Thoracic aorta (tissue), 2 donors: ENCODE results near the gene DUSP8. TPM values are rescaled to one million over a fixed set of nuclear protein-coding genes. Genes with fewer than 3 reads are reported as not detected.

Experiments used
- ATAC-seq: fragments of 150-250 bp; one replicate; pipeline ENCODE4 v1.8.0; 2017; ENCODE audit warnings: low read depth; ENCODE audit not compliant: insufficient number of reproducible peaks, low FRiP score
- DNase-seq: peaks from one replicate; pipeline ENCODE4 v3.0.0-alpha.2; 2020; ENCODE audit warnings: low spot score
- H3K27ac ChIP-seq, 2 donors: fragments of 200-600 bp; sonication (generic); 1 replicate in 1 of 2; 2 replicates in 1 of 2; pipeline ENCODE4 v1.5.1; 2016; ENCODE audit warnings: mild to moderate bottlenecking in 2 of 2, moderate library complexity in 2 of 2
- H3K27me3 ChIP-seq: fragments of 200-600 bp; sonication (generic); replicated peaks from 2 replicates; pipeline ENCODE4 v1.6.0; 2016; ENCODE audit warnings: mild to moderate bottlenecking; ENCODE audit not compliant: insufficient read depth
- H3K36me3 ChIP-seq: fragments of 200-600 bp; sonication (generic); one replicate; pipeline ENCODE4 v1.5.1; 2016
- H3K4me1 ChIP-seq, 2 donors: fragments of 200-600 bp; sonication (generic); 1 replicate in 1 of 2; 2 replicates in 1 of 2; pipeline versions ENCODE4 v1.5.1 to v1.6.0; 2016; ENCODE audit warnings: low read depth in 2 of 2, mild to moderate bottlenecking in 1 of 2; ENCODE audit not compliant: control insufficient read depth in 1 of 2
- H3K4me3 ChIP-seq: fragments of 200-600 bp; sonication (generic); 2 replicates; pipeline ENCODE4 v1.5.1; 2016; ENCODE audit warnings: mild to moderate bottlenecking
- H3K9me3 ChIP-seq: fragments of 200-600 bp; sonication (generic); 2 replicates; pipeline ENCODE4 v1.5.1; 2016
- total RNA-seq, 2 donors: library from RNA; depleted of rRNA; stranded (reverse); fragments of >200 nt; gene quantifications; one replicate each; pipeline versions ENCODE4 v1.1.0 to v1.2.3, GENCODE V29; 2016
- TF ChIP-seq, protein P1 (sequence below): fragments of 200-600 bp; sonication (generic); IDR thresholded peaks from one replicate; pipeline ENCODE4 v1.5.1; 2019; ENCODE audit warnings: antibody characterized with exemption

DUSP8 gene
- total RNA-seq, 2 donors from 2014 or later, result 3.7 to 7.6 TPM

DNA sequence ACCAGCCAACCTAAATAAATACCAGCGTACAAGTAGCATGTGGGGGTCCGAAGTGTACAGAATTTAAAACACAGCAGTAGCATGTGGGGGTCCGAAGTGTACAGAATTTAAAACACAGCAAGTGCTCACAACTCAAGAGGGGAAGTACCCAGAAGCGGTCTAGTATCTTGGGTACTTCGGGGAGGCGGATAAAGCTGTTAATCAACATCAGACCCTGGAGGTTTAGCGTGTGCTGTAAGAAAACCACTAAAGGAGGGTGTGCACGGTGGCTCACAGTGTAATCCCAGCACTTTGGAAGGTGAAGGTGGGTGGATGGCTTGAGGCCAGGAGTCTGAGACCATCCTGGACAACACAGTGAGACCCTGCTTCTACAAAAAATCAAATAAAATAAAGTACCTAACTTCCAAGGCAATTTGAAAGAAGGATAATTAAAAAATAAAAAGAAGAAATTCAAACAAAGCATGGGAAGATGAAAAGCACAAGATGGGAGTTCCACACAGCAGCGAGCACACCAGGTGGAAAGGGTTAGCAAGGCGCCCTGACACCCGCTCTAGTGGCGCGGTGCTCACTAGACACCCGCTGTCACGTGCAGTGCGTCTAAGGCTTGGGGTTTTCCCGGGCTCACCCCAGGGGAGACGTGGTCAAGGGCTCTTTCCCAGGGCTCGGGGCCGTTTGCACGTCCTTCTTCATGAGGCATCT lies 50.5 kb downstream of the DUSP8 start:
- no peaks in the 10 kb centered on the region for H3K9me3 ChIP-seq
- ATAC-seq, result no peak
- H3K27ac ChIP-seq, result no peak overlapping the region
- H3K27me3 ChIP-seq, result no peaks in the 10 kb centered on the region
- no peaks in the 10 kb centered on the region for H3K36me3 ChIP-seq
- no peak for DNase-seq
- peaks cover 3 to 25% of the 10 kb centered on the region in 2 donors for H3K4me1 ChIP-seq
- H3K4me3 ChIP-seq, result no peak overlapping the region
- TF ChIP-seq, protein P1, sequence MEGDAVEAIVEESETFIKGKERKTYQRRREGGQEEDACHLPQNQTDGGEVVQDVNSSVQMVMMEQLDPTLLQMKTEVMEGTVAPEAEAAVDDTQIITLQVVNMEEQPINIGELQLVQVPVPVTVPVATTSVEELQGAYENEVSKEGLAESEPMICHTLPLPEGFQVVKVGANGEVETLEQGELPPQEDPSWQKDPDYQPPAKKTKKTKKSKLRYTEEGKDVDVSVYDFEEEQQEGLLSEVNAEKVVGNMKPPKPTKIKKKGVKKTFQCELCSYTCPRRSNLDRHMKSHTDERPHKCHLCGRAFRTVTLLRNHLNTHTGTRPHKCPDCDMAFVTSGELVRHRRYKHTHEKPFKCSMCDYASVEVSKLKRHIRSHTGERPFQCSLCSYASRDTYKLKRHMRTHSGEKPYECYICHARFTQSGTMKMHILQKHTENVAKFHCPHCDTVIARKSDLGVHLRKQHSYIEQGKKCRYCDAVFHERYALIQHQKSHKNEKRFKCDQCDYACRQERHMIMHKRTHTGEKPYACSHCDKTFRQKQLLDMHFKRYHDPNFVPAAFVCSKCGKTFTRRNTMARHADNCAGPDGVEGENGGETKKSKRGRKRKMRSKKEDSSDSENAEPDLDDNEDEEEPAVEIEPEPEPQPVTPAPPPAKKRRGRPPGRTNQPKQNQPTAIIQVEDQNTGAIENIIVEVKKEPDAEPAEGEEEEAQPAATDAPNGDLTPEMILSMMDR, result no peak

DNA sequence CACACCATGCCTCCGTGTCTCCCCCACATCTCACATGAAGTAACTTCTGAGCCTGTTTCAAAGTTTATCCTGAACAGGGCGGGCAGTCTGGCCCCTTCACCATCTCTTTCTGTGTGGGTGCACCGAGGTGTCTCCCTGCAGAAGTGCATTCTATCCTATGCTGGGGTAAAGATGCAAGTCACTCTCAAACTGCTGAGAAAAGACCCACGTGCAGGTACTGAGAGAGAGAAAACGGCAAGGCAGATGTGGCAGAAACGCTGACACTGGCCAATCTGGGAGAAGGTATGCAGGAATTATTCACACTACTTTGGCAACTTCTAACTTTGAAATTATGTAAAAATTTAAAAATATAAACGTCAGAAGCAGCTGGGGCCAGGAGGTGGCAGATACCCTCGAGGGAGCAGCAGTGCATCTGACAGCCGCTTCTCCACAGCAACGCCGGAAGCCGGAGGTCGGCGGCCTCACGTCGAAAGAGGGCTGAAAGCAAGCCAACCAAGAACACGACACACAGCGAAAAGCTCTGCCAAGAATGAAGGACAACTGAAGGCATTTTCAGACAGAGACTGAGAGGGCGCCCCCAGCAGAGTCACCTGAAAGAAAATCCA lies 51.3 kb downstream of the DUSP8 start:
- DNase-seq (no peak), ATAC-seq (no peak)
- Histone ChIP-seq H3K27me3 (no peaks in the 10 kb centered on the region), H3K4me3 (no peak overlapping the region), H3K9me3 (no peaks in the 10 kb centered on the region), H3K4me1 (peaks cover 9 to 29% of the 10 kb centered on the region in 2 donors), H3K36me3 (no peaks in the 10 kb centered on the region), H3K27ac (no peak overlapping the region)
- TF ChIP-seq, protein P1, result no peak

GRCh38 chr11:1520209-1520662 lies 51.8 kb downstream of the DUSP8 start:
- DNase-seq, result no peak
- Histone ChIP-seq H3K9me3 (no peaks in the 10 kb centered on the region), H3K4me3 (no peak overlapping the region), H3K27ac (no peak overlapping the region), H3K36me3 (no peaks in the 10 kb centered on the region), H3K4me1 (peaks cover 12 to 34% of the 10 kb centered on the region in 2 donors), H3K27me3 (no peaks in the 10 kb centered on the region)
- TF ChIP-seq, protein P1, result no peak
- ATAC-seq, result no peak

DNA sequence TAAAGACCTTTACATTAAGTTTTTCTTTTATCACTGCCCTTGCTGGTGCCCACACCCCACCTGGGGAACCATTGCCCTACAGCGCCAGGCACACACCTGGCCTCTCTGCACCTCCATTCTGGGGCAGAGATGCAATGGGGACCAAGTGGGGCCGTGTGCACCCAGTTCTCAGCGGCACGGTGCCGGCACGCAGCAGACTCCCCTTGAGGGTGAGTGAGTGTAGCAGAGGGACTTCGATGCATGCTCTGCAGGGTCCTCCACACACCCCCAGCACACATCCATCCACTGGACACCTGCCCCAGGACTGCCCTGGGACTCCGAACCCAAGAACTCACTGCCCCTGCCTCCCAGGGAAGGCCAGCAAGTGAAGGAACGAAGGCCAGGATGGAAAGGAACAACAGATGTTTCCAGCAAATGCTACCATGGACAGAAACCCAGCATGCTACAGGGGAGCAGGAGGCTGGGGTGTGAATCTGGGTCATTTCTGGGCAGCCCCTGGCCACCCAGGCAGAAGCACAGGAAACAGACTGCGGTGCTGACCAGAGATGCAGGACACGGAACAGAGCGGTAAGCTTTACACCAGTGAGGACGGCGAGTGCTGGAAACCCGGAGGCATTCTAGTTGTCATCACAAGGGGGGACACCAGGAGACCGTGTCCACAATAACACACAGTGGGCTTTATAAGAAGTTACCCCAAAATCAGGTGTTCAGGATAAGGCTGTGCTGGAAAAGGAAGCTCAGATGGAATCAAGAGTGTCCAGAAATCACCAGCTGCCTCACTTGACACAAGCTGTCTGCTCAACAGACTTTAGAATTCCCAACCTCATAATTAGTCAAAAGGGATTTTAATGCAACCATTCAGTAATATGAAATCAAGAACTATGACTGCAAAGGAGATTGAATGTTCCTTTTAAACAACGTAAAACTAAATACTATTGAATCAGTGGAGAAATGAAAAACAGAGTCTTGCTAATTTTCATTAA lies 52.8 kb downstream of the DUSP8 start:
- no peaks in the 10 kb centered on the region for H3K27me3 ChIP-seq
- H3K4me1 ChIP-seq, result peaks cover 21 to 43% of the 10 kb centered on the region in 2 donors
- DNase-seq (no peak), ATAC-seq (no peak)
- no peak overlapping the region for H3K4me3 ChIP-seq
- TF ChIP-seq, protein P1, result no peak
- no peaks in the 10 kb centered on the region for H3K9me3 ChIP-seq
- no peak overlapping the region for H3K27ac ChIP-seq
- no peaks in the 10 kb centered on the region for H3K36me3 ChIP-seq

- no peak overlapping the region for H3K27ac ChIP-seq
- H3K27me3 ChIP-seq, result no peaks in the 10 kb centered on the region
- no peaks in the 10 kb centered on the region for H3K9me3 ChIP-seq
- ATAC-seq (no peak), DNase-seq (no peak)
- no peaks in the 10 kb centered on the region for H3K36me3 ChIP-seq
- peaks cover 21 to 49% of the 10 kb centered on the region in 2 donors for H3K4me1 ChIP-seq
- H3K4me3 ChIP-seq, result no peak overlapping the region
- TF ChIP-seq, protein P1, result no peak
These were observed 53.8 kb downstream of the DUSP8 start for GRCh38 chr11:1518301-1518700.
